Ureter (tissue), 1 donor: ENCODE results near the gene TTYH2. TPM values are rescaled to one million over a fixed set of nuclear protein-coding genes. Genes with fewer than 3 reads are reported as not detected.

Source experiments
- DNase-seq: peaks from one replicate; pipeline ENCODE4 v3.0.0-alpha.2; 2020; ENCODE audit warnings: low spot score
- total RNA-seq: library from RNA; stranded (reverse); gene quantifications from one replicate; pipeline ENCODE4 v1.2.4, GENCODE V29; 2023
- donor health status: DM: yes; HTN: yes; CAD: no.

Gene TTYH2
- total RNA-seq, 1 donor from 2014 or later, result 8.2 TPM

DNA sequence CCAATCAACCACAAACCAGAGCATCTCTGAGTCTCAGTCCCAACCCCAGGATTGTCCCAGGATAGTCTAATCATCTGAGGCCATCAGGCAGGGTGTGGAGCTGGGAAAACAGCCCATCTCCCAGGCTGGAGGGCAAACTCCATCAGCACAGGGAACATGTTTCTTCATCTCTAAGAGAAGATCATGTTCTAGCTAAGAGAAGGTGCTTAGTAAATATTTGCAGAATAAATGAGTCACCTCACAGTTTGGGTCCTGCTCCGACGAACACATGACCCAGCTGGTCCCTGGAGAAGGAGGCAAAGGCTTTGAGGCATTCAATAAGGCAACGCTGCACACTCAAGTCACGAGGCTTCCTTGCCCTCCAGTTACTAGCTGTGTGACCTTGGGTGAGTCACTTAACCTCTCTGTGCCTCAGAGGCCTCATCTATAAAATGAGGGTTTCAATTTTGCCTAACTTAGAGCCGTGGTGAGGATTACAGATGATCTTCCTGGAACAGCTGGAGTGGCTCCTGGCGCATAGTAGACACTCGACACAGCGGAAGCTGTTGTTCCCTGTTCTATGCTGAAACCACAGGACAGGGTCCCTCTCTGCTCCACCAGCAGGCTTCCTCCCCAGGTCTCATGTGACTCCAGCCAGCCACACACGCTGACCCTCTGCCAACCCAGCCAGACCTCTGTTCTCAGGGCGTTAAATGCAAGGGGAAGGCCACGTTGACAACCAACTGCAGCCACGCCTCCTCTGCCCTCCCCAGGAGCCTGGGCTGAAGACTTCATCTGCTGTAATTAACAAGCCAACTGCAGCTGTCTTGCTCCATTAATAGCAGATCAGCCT lies 20.2 kb upstream of the TTYH2 start:
- DNase-seq, result no peak

DNA sequence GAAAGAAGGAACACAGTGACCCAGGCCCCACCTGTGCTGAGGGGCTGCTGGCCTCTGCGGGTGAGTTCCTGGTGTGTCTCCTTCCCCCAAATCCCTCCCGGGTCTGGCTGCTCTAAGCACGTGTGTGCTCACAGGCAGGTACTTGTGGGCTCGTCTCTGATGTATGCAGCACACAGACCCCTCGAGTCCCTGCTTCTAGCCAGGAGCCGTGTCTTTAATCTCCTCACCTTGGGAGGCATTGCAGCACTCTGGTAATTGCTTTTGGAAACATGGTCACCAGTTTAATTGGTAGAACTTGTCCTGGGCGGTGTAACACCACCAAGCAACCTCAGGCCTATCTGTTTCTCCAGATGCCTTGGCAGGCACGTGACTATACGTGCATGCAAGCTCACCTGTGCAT lies 18.7 kb upstream of the TTYH2 start:
- DNase-seq, result no peak

DNA sequence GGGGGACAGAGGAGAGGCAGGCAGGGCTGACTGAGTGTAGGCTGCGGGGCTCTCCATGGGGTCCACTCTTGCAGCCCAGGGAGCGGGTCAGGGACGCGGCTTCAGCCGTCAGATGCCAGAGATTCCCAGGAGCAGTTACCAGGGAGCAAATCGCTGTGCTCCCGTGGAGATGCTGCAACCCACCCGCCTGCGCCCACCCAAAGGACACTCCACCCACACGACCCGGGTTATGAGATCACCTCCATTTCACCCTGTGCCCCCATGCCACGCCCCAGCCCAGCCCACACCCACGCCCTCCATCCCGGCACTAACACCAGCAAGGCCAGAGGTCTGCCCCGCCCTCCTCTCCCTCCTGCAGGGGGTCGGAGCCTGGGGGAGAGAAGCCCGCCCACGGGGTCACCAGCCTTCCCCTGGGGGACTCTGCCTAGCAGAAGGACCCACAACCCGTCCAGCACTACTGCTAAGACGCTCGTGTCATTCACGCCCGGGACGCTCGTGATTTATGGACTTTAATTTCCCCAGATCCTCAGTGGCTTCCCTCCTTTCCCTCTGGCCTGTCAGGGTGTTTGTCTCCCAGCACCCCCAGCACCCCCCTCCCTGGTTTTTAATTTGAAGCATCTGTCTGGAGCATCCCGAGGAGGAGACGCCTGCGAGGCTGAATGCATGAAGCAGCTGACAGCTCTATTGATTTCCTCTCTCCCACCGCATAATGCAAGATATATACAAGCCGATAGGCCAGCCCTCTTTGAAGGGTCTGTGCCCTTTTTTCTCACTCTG lies 16.6 kb upstream of the TTYH2 start:
- DNase-seq, result no peak

DNA sequence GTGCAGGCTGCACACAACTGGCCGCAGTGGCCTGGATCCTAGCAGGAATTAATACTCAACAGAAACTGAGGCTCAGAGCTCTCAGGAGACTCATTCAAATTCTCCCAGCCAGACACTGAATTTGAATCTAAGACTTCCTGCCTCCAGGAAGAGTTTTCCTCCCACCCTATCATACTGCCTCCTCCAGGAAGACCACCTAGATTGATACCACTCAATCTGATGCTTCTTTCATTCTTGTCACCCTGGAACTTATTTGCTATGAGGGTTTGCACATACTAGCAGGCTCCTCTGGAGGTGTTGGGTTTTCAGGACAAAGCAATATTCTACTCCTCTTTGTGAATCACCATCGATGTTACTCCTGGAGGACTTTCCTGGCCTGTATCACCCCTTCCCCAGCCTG lies 15.6 kb upstream of the TTYH2 start:
- DNase-seq, result no peak

DNA sequence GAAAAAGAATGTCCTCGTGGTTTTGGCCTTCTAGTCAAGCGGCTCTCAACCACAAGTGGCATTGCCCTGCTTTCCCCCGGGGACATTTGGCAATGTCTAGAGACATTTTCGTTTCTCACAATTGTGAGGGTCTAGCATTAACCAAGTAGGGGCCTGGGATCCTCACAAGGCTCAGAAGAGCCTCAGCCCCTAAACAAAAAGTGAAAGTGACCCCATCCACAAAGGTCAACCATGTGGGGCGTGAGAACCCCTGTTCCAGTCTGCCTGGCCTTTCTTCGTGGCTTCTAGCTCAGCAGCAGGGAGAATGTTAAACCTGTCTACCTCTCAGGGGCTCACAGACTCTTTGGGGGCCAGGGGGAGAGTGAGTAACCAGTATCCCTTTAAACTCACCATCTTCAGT lies 14.7 kb upstream of the TTYH2 start:
- DNase-seq, result no peak

DNA sequence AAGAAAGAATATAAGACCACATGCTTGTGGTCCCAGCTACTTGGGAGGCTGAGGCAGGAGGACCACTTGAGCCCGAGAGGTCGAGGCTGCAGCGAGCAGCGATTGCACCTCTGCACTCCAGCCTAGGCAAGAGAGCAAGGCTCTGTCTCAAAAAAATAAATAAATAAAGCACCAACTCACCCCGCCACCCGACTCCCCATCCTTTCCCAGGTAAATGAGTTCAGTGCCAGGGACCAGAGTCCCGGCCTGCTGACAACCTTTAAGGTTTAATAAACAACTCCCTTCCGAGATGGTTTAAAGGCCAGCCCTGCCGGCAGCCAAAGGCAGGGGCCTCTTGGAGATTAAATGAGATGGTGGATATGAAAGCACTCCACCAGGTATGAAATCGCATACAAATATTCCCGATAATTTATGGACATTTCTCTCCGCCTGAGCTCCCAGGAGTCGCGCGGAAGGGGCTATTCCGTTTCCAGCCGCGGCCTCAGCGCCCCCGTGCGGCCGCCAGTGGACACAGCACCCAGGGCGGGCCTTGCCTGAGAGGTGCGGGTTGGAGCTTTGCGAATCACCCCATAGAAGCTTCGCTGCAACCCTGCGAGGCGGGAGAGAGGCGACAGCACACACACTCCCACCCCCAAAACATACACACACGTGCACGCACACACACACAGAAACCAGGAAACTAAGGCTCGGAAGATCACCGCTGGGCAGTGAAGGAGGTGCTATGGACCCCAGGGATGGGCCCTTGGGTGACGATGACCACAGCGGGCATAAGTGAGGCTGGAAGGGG lies 13.9 kb upstream of the TTYH2 start:
- DNase-seq, result peak; percentile 59

DNA sequence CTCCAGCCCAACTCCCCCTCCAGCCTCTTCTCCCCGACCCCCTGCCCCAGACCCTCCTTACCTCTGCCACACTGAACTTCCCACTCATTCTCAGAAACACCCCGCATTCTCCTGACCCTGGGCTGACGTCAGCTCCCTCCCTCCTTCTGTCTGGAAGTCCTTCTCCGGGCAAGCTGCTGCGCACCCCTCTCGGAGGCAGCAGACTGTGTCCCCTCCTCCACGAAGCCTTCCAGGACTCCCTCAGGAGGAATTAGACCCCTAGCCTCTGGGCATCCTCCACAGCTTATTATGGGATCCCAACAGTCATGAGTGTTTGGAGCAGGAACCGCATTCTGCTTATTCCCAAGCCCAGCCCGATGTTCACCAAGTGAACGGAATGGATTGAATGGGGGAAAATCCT lies 13.3 kb upstream of the TTYH2 start:
- DNase-seq, result no peak

DNA sequence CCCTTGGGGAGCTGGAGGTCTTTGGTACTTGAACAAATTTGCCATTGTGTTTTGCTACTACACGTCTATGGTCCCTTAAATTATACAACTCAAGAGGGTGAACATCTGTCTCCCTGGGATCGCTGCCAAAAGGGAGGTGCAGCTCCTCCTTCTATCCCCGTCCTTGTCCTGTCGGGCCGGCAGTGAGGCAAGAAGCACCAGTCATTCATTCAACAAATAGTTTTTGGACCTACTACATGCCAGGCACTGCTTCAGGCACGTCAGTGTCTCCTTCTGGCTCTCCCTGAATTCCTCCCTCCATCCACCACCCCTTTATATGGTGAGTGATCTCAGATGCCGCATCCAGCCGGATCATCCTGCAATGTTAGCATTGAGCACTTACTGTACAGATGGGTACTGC lies 12.1 kb upstream of the TTYH2 start:
- DNase-seq, result no peak

DNA sequence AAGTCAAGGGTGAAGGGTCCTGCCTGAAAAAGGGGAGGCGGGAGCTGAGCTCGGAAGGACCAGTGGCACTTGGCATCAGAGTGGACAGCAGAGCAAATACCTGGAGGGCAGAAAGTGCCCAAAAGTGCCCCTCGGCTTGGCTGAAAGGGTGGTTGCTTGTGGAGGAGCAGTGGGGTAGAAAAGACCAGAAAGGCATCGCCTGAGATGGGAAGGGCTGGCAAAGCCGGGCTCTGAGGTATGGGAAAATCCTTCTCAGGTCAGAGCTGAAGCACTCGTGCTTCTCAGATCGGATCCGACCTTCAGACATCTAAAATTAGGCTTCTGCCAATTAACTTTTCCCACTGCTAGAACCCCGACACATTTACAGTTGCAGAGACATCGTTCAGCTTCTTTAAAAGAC lies 11.4 kb upstream of the TTYH2 start:
- DNase-seq, result no peak

DNA sequence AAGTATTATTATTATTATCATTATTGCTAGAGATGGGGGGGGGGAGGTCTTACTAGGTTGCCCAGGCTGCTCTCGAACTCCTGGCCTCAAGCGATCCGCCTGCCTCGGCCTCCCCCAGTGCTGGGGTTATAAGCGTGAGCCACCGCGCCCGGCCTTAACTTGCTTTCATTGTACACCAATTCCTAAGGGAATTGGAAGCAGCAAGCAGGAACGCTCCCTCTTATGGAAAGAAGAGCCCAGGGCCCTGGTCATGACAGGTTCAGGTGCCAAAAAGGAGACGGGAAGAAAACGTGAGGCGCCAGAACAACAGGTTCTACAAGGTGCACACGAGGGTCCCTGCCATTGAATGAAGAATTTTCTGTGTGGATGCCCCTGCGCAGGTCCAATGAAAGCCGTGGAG lies 10.4 kb upstream of the TTYH2 start:
- DNase-seq, result no peak

DNA sequence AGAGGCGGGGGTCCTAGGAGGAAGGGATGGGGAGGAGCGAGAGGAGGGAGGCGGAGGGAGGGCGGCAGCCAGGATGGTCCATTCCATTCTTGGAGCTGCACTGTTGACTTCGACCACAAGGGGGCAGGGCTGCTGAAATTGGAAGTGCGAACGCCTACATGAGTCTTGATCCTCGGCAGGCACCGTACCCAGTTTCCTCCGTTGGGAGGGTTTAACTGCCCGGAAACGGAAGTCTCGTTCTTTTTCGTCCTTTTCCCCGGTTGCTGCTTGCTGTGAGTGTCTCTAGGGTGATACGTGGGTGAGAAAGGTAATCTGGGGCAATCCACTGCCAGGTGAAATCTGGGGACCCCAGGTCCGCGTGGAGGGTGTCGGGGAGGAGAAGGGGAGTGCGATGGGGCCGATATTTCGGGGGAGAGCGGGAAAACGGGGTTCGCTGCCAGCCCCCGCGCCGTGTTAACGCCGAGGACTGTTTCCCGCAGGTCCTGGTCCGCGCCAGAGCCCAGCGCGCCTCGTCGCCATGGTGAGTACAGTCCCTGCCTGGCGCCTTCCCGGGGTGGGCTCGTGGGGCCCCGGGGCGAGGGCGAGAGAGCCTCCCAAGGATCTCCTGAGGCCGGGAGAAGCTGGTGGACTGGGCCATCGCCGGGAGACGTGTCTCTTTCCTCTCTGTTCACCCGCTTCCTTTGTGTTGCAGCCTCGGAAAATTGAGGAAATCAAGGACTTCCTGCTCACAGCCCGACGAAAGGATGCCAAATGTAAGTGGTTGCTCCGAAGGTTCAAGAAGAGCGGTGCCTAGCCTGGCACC lies 9.7 kb upstream of the TTYH2 start, which contains the start of gene RPL38:
Gene RPL38, plus strand, starts transcription at position 240 of the 802 bp plus-strand sequence. Its CDS starts 278 bp downstream, at position 518.
- peak; percentile 97 for DNase-seq

DNA sequence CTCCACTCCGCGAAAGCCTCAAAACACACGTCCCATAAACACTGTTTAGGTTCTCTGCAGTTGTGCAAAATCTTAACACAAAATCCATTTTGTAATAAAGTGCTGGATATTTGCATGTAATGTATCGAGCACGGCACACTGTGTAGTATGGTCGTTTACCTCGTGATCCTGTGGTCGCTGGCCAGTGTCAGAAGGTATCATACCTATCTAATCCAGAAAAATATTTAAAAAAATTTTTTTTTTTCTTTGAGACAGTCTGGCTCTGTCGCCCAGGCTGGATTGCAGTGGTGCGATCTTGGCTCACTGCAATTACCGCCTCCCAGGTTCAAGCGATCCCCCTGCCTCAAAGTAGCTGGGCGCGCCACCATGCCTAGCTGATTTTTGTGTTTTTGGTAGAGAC lies 8.9 kb upstream of the TTYH2 start:
- no peak for DNase-seq

DNA sequence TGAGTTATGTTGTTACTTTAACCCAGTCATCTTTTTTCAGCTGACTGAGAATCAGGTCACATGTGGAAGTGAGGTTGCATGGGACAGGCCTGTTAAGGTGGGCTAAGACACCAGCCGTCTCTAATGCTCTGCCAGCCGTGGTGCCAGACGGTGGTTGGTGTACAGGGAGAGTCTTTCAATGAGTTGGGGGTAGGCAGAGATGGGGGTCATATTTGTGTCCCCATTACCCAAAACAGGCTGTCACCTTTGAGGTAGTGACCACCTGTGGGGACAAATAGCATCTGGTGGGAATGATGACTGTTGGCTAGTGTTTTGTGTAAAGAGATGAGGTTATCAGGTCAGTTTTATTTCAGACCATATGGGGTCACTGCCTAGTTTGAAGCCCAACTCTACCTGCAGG lies 8.1 kb upstream of the TTYH2 start:
- DNase-seq, result no peak

DNA sequence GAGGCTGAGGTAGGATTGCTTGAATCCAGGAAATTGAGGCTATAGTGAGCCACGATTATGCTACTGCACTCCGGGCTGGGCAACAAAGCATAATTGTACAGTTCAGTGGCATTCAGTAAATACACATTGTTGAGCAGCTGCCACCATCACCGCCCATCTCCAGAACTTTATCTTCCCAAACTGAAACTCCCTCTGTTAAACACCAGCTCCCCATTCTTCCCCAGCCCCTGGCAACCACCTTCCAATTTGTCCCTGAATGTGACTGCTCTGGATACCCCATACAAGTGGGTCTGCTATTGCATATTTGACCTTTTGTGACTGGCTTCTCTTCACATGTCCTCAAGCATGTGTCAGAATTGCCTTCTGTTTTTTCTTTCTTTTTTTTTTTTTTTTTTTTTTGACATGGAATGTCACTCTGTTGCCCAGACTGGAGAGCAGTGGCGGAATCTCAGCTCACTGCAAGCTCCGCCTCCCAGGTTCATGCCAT lies 7.0 kb upstream of the TTYH2 start:
- no peak for DNase-seq

DNA sequence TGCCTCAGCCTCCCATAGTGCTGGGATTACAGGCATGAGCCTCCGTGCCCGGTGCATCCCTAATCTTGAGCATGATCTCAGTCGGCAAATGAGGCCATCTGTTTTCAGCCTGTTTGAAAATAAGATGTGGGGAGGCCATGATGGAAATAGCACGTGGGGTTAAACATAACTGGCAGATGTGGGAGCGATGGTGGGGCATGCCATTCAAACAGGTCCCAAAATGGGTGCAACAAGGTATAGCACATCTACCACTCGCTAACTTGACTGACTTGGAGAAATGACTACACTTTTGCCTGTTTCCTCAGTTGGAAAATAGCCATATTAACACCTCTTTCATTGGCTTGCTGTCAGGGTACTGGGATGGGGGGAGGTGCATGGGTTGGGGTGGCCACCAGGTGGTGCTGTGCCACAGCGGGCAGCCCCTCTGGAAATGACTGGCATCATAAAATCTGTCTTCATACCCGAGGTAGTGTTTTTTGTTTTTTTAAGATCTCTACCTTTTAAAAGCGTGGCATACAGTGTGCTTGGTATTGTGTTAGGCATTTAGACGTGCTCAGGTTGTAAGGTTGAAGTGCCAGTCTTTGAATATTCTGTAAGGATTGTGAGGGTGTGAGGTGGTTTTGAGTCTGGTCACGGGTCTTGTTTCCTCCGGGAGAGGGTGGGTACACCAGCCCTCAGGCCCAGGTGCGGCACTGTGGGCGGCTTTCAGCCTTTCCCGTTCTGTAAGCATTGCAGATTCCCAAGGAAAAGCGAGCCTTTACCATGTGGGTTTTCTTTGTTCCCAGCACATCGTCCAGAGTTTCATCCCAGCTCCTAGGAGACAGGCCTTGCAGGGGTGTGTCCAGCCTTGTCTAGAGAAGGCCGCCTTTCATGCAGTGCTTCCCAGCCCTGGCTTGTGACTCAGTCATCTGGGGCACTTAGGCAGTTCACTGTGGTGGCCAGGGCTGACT lies 2.9 kb upstream of the TTYH2 start:
- DNase-seq, result peak; percentile 72

DNA sequence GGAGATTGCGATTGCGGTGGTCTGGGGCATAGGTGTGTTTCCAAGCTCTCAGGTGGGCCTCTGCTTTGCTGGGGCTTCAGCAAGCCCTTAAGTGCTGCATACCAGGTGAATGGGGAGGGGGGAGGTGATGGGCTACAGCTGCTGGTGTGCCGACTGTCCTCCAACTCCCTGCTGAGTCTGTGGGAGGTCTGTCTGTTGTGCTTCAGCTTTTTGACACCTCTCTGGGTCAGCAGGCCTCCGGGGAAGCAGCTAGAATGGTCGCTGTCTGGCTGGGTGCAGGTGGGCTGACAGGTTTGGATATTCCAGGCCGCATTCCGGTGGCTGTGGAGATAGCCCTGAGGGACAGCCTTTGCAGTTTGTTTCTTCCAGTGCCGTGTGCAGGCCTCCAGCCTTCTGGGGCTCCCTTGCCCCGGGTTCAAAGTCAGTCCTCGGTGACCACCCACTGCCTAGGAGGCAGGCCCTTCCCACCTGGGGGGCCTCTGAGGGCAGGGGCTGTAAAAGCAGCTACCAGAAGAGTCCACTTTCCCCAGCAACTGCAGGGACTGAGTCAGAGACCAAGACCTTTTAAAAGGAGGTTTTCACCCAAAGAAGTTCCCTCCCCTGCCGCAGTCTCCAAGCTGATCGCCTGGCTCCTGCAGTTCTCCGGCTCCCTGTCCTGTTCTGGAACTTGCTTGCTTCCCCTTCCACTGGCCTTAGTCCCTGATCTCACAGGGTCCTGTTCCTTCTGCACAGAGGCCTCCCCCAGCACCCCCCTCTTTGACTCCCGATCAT lies 2.0 kb upstream of the TTYH2 start:
- DNase-seq, result no peak

DNA sequence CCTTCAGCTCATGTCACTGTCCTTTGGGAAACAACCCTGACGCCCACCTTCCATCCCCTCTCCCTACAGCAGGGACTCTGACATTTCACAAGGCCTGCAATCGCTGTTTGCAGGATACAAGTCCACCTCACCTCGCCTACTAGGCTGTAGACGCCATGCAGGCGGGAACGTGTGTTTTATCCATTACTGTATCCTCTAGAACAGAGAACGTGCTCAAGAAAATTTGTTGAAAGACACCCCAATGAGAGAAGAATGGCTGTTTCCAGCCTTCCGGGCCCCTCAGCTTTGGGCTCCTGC lies 1.5 kb upstream of the TTYH2 start:
- DNase-seq, result no peak

DNA sequence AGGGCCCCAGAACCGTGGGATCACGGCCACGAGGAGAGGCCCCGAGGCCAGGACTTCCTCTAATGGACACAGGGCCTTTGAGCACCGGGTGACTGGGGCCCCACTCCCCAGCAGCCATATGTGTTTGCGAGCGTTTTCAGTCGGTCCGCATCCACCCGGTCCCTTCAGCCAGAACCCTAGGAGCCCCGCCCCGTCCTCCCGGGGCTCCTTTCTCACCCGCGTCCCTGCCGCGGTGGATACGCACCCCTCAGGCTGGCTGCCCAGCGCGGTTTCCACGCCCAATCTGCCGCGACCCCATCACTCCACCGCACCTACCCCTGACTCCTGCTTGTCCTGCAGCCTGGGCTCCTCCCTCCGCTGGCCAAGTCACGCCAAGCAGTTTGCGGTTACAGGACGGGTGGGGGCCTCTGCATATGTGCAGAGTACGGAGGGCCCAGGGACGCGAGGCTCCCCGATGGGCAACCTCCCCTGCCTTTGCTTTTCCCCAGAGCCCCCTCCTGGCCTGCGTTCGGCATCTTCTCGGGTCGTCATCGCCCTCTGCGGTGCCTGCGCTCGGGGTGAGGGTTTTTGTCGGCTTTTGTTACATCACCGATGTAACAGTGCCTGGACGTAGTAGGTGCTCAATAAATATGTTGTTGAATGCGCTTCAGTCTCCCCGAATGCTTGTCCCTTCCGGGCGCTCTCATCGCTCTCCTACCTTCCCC lies 1.0 kb upstream of the TTYH2 start:
- DNase-seq, result no peak

DNA sequence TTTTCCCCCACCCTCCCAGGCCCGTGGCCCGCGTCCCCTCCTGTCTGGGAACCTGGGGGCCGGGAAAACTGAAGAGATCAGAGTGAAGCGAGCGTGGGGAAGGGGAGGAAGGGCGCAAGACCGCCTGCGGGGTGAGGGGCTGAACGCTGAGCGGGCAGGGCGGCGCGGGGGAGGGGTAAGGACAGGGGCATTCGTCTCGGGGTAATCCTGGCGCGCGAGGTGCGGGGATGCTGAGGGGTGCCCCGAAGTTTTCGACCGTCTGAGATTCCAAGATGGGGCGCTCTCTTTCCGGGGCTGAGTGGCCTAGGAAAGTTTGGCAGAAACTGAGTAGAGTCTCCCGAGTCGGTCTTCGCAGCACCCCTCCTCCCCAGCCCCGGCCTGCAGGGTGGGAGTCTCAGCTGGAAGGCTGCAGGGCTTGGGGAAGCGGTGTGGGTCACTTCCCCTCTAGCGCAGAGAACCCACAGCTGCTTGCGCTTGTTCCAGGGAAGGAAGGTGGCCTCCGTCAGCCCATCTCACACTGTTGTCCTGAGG lies 555 bp downstream of the TTYH2 start:
- no peak for DNase-seq
